ENCODE measurements around the gene RAD50. TPM values are rescaled to one million over a fixed set of nuclear protein-coding genes. Genes with fewer than 3 reads are reported as not detected.

The RAD50 gene
- total RNA-seq, 4 donors from 2014 or later, result 21.7 to 37.1 (median 24.6) TPM

DNA sequence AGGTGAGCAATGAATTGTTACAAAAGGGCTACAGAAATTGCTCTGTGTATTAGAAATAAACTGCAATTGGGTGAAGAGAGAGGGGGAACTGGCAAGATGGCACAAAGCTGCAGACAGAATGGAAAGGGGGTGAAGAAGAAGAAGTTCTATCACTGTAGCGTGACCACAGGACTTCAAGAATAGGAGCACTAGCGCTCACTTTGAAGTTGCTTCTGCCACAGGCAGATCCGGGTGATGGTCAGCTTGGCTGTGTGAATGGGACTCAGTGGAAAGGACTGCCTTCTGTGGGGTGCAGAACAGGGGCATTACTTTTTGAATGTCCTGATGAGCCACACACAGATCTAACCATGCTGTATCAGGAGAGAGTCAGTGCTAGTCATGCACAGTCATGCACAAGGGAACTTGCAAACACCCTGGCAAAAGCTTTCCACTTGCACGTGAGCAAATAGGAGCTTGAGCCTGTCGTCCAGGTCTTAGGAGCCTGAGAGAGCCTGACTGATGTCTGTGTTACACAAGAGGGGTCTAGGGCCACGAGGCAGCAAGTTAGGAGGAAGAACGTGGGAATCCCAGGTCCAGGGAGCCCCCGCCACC lies 29.7 kb upstream of the RAD50 start:
- intact Hi-C loops (cut with DNase I; ENCODE audit: low total_unique reads), result loop anchor here (10.0 kb wide), 1 partner anchor 288 kb away; the partner anchor contains the start of gene SOWAHA
- WGBS, 2 donors, result 66 to 69% methylated on average over 8 of the region's 8 CpGs
- DNase-seq (ENCODE audit: low spot score in 2 of 2), result no peak
- H3K4me3 ChIP-seq (ENCODE audit: low read depth, poor library complexity, severe bottlenecking), result no peak overlapping the region
- TF ChIP-seq POLR2A (IDR thresholded peaks at IDR 0.05), result no peak
- TF ChIP-seq, protein P1, sequence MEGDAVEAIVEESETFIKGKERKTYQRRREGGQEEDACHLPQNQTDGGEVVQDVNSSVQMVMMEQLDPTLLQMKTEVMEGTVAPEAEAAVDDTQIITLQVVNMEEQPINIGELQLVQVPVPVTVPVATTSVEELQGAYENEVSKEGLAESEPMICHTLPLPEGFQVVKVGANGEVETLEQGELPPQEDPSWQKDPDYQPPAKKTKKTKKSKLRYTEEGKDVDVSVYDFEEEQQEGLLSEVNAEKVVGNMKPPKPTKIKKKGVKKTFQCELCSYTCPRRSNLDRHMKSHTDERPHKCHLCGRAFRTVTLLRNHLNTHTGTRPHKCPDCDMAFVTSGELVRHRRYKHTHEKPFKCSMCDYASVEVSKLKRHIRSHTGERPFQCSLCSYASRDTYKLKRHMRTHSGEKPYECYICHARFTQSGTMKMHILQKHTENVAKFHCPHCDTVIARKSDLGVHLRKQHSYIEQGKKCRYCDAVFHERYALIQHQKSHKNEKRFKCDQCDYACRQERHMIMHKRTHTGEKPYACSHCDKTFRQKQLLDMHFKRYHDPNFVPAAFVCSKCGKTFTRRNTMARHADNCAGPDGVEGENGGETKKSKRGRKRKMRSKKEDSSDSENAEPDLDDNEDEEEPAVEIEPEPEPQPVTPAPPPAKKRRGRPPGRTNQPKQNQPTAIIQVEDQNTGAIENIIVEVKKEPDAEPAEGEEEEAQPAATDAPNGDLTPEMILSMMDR (IDR thresholded peaks at IDR 0.05), result no peak

DNA sequence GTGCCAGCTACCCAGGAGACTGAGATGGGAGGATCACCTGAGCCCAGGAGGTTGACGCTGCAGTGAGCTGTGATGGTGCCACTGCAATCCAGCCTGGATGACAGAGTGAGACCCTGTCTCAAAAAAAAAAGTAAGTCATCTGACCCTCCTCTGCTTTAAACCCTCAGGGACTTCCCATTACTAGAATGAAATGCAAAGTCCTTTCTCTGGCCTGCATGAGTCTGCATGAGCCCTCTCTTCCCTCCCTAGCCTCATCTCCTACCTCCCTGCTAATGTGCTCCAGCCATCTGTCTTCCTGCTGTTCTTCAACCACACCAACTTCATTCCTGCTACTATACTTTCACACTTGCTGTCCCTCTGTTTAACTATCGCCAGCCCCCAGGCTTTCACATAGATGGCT lies 28.8 kb upstream of the RAD50 start:
- no peak for DNase-seq (ENCODE audit: low spot score in 2 of 2)
- H3K4me3 ChIP-seq (ENCODE audit: low read depth, poor library complexity, severe bottlenecking), result no peak overlapping the region
- intact Hi-C loops (cut with DNase I; ENCODE audit: low total_unique reads), result loop anchor here (10.0 kb wide), 1 partner anchor 287 kb away; the partner anchor contains the start of gene SOWAHA
- 96 to 99% methylated on average over 2 of the region's 2 CpGs for WGBS, 2 donors
- no peak for TF ChIP-seq POLR2A (IDR thresholded peaks at IDR 0.05)
- TF ChIP-seq, protein P1 (IDR thresholded peaks at IDR 0.05), result no peak

DNA sequence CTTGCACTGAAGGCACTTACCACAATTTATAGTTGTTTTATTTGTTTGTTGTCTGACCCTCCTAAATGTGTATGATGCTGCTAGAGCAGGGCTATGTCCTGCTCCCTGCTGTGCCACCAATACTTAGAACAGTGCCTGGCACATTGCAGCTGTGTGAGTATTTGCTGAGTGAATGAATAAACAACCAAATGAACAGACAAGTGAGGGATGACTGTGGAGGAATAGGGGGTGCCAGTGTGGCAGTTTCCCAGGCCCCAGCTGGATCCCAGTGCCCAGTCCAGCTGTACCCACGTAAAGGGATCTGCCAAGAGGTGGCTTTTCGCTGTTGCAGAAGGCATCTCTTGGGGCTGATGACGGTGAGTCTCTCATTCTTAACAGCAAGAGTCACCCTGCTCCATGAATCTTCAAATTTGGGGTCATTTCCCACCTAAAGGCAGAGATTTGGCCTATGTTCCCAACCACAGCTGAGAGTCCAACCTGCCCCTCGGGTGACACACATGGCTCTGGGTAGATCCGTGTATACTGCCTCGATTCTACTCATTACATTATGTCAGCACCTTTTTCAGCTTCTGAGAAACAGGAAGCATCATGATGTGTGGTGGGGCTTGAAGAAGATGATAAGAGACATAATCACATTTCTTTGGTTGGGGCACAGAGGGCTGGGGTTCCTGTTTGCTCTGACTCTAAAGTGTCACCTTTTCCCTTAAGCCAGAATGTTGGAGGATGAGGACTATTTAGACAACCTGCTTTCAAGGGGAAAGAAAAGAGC lies 27.7 kb upstream of the RAD50 start:
- DNase-seq (ENCODE audit: low spot score in 2 of 2), result no peak
- TF ChIP-seq, protein P1 (IDR thresholded peaks at IDR 0.05), result no peak
- no peak for TF ChIP-seq POLR2A (IDR thresholded peaks at IDR 0.05)
- 75 to 76% methylated on average over 6 of the region's 6 CpGs for WGBS, 2 donors
- intact Hi-C loops (cut with DNase I; ENCODE audit: low total_unique reads), result loop anchor here (10.0 kb wide), 1 partner anchor 286 kb away; the partner anchor contains the start of gene SOWAHA
- no peak overlapping the region for H3K4me3 ChIP-seq (ENCODE audit: low read depth, poor library complexity, severe bottlenecking)

DNA sequence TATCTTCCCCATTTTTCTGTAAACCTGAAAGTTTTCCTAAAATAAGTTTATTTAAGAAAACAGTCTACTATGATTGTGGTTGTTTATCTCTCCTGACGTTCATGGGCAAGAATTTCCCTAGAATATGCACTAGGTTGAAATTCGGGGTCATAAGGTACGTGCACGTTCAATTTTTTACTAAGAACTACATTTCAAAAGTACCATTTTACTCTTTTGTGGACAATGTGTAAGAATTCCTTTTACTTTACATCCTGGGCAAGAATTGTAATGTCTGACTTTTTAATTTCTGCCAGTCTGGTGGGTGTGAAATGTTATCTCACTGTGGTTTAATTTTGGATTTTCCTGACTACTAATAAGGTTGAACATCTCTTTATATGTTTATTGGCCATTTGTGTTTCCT lies 25.8 kb upstream of the RAD50 start:
- 89 to 92% methylated on average over 4 of the region's 4 CpGs for WGBS, 2 donors
- TF ChIP-seq POLR2A (IDR thresholded peaks at IDR 0.05), result no peak
- TF ChIP-seq, protein P1 (IDR thresholded peaks at IDR 0.05), result no peak
- no peak overlapping the region for H3K4me3 ChIP-seq (ENCODE audit: low read depth, poor library complexity, severe bottlenecking)
- no peak for DNase-seq (ENCODE audit: low spot score in 2 of 2)
- intact Hi-C loops (cut with DNase I; ENCODE audit: low total_unique reads), result no loop called here

DNA sequence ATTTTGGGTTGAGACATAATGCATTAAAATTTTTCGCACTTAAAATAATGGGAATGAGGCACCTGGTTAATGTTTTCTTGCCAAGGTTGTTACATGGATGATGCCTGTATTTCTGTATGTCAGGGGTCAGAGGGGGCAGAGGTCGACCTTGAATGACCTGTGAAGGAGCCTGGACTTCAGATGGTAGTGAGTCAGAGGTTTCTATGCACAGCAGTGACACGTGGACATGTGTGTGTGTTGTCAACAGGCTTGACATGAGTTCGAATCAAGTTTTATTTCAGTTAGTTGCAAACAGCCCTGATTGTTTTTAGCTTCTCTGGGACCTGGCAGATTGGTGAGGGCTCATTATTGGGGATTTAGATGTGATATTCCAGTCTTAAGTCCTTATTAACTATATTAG lies 17.1 kb upstream of the RAD50 start:
- no peak for DNase-seq (ENCODE audit: low spot score in 2 of 2)
- H3K4me3 ChIP-seq (ENCODE audit: low read depth, poor library complexity, severe bottlenecking), result no peak overlapping the region
- intact Hi-C loops (cut with DNase I; ENCODE audit: low total_unique reads), result no loop called here
- no peak for TF ChIP-seq POLR2A (IDR thresholded peaks at IDR 0.05)
- TF ChIP-seq, protein P1 (IDR thresholded peaks at IDR 0.05), result no peak
- WGBS, 2 donors, result 74 to 80% methylated on average over 4 of the region's 4 CpGs
